ENCODE measurements around the gene ANKRD62. TPM values are rescaled to one million over a fixed set of nuclear protein-coding genes. Genes with fewer than 3 reads are reported as not detected.
"Not testable (repeated sequence)": the region's sequence is repeated elsewhere in the genome, so short reads cannot be mapped to it uniquely, and the experiment has no call there.

Gene ANKRD62
- total RNA-seq, 1 experiment from 2014 or later: not detected

GRCh38 chr18:12059334-12060181 is 34.1 kb upstream of the ANKRD62 start:
- Histone ChIP-seq H3K27me3 (ENCODE audit: control insufficient read depth, insufficient read depth, low read length) (no peaks in the 10 kb centered on the region), H3K36me3 (replicated peaks; ENCODE audit: control insufficient read depth, insufficient read depth, low read length) (no peaks in the 10 kb centered on the region), H3K4me3 (ENCODE audit: insufficient read depth, low read depth, low read length) (no peak overlapping the region)
- no peak for DNase-seq

DNA sequence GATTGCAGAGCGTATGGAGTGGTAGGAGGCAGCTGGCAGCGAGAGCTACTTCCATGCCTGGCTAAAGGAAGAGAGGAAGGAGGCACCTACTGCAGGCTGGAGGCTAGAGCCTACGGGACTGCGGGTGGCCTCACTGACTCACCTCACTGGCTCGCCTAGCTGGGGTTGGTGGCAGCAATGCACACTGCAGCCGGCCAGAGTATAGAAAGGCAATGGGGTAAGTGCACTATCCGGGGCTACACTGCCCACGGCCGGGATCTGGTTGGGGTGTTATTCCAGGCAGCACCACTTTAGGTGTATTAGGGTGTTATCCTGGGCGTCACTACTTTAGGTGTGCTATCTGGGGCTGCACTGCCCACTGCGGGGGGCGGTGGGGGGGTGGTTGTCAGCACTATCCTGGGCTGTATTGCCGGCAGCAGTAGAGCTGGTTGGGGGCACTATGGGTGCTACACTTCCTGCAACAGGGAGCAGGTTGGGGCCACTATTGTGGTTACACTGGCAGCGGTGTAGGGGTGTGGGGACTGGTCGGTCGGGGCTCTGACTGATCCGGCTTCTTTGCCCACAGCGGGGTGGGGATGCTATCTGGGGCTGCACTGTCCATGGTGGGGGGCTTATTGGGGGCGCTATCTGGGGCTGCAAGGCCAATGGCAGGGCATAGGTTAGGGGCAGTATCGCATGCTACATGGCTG is 33.3 kb upstream of the ANKRD62 start:
- Histone ChIP-seq H3K4me3 (ENCODE audit: insufficient read depth, low read depth, low read length) (no peak overlapping the region), H3K36me3 (replicated peaks; ENCODE audit: control insufficient read depth, insufficient read depth, low read length) (no peaks in the 10 kb centered on the region), H3K27me3 (ENCODE audit: control insufficient read depth, insufficient read depth, low read length) (no peaks in the 10 kb centered on the region)
- DNase-seq: peak; percentile 52

DNA sequence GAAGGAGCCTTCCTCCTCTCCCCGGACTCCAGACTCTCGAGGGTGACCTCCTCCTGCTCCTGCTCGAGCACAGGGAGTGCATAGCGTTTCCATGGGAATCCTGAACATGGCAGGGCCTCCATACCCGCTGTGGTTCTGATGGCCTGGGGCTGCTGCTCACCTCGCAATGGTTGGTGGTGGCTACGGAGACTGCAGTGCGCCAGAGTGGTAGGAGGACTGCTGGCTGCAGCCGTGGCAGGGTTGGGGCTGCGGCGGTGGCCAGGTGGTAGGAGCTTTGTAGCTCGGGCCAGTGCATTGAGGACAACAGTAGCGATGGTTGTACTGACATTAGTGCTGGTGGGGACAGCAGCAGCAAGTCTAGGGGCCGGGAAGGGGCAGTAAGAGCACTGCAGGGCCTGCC is 32.0 kb upstream of the ANKRD62 start:
- H3K36me3 ChIP-seq (replicated peaks; ENCODE audit: control insufficient read depth, insufficient read depth, low read length): no peaks in the 10 kb centered on the region
- no peak for DNase-seq

DNA sequence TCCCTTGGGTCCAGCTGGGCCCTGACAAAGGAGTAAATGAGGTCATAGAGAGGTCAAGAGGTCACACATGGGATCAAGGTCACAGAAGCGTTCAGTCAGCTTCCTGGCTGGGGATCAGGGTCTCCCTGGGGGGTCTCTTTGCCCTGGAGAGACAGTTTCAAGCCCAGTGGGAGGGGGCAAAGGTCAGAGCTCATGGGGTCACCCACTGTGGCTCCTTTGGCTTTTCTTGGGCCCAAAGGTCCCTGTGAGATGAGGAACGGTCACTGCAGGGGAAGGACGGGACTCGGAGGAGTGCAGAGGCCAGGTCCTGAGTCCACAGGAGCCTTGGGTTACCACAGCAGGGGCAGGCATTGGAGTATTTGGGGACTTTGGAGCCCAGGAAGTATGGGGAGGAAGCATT is 30.7 kb upstream of the ANKRD62 start:
- DNase-seq: no peak
- no peak overlapping the region for H3K4me3 ChIP-seq (ENCODE audit: insufficient read depth, low read depth, low read length)
- H3K27me3 ChIP-seq (ENCODE audit: control insufficient read depth, insufficient read depth, low read length): no peaks in the 10 kb centered on the region
- no peaks in the 10 kb centered on the region for H3K36me3 ChIP-seq (replicated peaks; ENCODE audit: control insufficient read depth, insufficient read depth, low read length)

More for the DNA sequence above, 32.0 kb upstream of the ANKRD62 start:
- Histone ChIP-seq H3K27me3 (ENCODE audit: control insufficient read depth, insufficient read depth, low read length) (no peaks in the 10 kb centered on the region), H3K4me3 (ENCODE audit: insufficient read depth, low read depth, low read length) (no peak overlapping the region)

- H3K4me3 ChIP-seq (ENCODE audit: insufficient read depth, low read depth, low read length): no peak overlapping the region
- H3K36me3 ChIP-seq (replicated peaks; ENCODE audit: control insufficient read depth, insufficient read depth, low read length): no peaks in the 10 kb centered on the region
- no peaks in the 10 kb centered on the region for H3K27me3 ChIP-seq (ENCODE audit: control insufficient read depth, insufficient read depth, low read length)
- DNase-seq: no peak
Observed at GRCh38 chr18:12064086-12064763, 29.4 kb upstream of the ANKRD62 start.

GRCh38 chr18:12065397-12065796 is 28.2 kb upstream of the ANKRD62 start:
- Histone ChIP-seq H3K4me3 (ENCODE audit: insufficient read depth, low read depth, low read length) (no peak overlapping the region), H3K27me3 (ENCODE audit: control insufficient read depth, insufficient read depth, low read length) (no peaks in the 10 kb centered on the region), H3K36me3 (replicated peaks; ENCODE audit: control insufficient read depth, insufficient read depth, low read length) (no peaks in the 10 kb centered on the region)
- no peak for DNase-seq

- no peaks in the 10 kb centered on the region for H3K27me3 ChIP-seq (ENCODE audit: control insufficient read depth, insufficient read depth, low read length)
- H3K4me3 ChIP-seq (ENCODE audit: insufficient read depth, low read depth, low read length): no peak overlapping the region
- peak; percentile 46 for DNase-seq
- no peaks in the 10 kb centered on the region for H3K36me3 ChIP-seq (replicated peaks; ENCODE audit: control insufficient read depth, insufficient read depth, low read length)
Observed at GRCh38 chr18:12066910-12067511, 26.6 kb upstream of the ANKRD62 start.

GRCh38 chr18:12067671-12068070 is 26.0 kb upstream of the ANKRD62 start:
- DNase-seq: no peak
- Histone ChIP-seq H3K36me3 (replicated peaks; ENCODE audit: control insufficient read depth, insufficient read depth, low read length) (no peaks in the 10 kb centered on the region), H3K27me3 (ENCODE audit: control insufficient read depth, insufficient read depth, low read length) (no peaks in the 10 kb centered on the region)

GRCh38 chr18:12068316-12068949 is 25.2 kb upstream of the ANKRD62 start:
- H3K36me3 ChIP-seq (replicated peaks; ENCODE audit: control insufficient read depth, insufficient read depth, low read length); H3K27me3 ChIP-seq (ENCODE audit: control insufficient read depth, insufficient read depth, low read length); DNase-seq; H3K4me3 ChIP-seq (ENCODE audit: insufficient read depth, low read depth, low read length): not testable (repeated sequence)

More at GRCh38 chr18:12067671-12068070, 26.0 kb upstream of the ANKRD62 start:
- no peak overlapping the region for H3K4me3 ChIP-seq (ENCODE audit: insufficient read depth, low read depth, low read length)

- Histone ChIP-seq H3K36me3 (replicated peaks; ENCODE audit: control insufficient read depth, insufficient read depth, low read length) (no peaks in the 10 kb centered on the region), H3K27me3 (ENCODE audit: control insufficient read depth, insufficient read depth, low read length) (no peaks in the 10 kb centered on the region), H3K4me3 (ENCODE audit: insufficient read depth, low read depth, low read length) (no peak overlapping the region)
- DNase-seq: no peak
Observed at GRCh38 chr18:12068950-12069320, 24.7 kb upstream of the ANKRD62 start.

- DNase-seq; H3K27me3 ChIP-seq (ENCODE audit: control insufficient read depth, insufficient read depth, low read length); H3K4me3 ChIP-seq (ENCODE audit: insufficient read depth, low read depth, low read length); H3K36me3 ChIP-seq (replicated peaks; ENCODE audit: control insufficient read depth, insufficient read depth, low read length): not testable (repeated sequence)
Observed at GRCh38 chr18:12071066-12071465, 22.6 kb upstream of the ANKRD62 start.

DNA sequence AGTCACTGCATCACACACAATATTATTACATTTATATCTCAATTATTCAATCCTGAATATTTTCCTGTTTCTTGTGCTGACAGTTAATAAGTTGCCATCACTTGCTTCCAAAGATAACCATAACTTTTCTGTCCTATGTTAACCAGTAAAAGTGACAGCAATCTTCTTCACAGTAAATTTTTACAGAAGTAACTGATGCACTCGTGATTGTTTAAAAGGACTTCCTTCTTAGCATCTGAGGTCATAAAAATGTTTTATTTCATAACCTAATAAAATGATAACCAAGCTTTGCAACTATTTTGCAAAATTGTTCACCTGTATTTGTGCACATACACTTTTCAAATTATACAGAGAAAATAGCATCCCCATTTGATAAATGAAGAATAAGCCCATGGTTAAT is 20.6 kb upstream of the ANKRD62 start:
- no peak overlapping the region for H3K4me3 ChIP-seq (ENCODE audit: insufficient read depth, low read depth, low read length)

DNA sequence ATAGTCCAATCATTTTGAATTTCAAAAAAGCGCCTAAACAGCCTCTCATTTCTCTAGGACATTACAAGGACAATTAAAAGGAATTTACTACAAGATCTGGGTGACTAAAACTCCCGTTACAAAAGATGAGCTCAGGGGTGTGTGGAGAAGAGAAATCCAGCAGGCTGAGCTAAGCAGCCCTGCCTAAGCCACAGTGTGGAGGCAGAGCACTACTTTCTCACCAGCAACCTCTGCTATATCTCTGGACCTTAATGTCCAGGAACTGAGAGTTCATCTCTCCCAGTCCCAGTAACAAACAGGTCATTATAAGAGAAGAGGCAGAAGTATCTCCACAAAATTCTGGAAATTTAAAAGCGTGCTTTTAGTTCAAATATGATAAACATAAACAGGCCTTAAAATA is 18.9 kb upstream of the ANKRD62 start:
- H3K4me3 ChIP-seq (ENCODE audit: insufficient read depth, low read depth, low read length): no peak overlapping the region
- peaks cover 3% of the 10 kb centered on the region; the same call in 1 of the 2 replicates for H3K27me3 ChIP-seq (ENCODE audit: control insufficient read depth, insufficient read depth, low read length)
- no peak for DNase-seq
- H3K36me3 ChIP-seq (replicated peaks; ENCODE audit: control insufficient read depth, insufficient read depth, low read length): no peaks in the 10 kb centered on the region

More for the DNA sequence above, 20.6 kb upstream of the ANKRD62 start:
- DNase-seq: no peak
- H3K27me3 ChIP-seq (ENCODE audit: control insufficient read depth, insufficient read depth, low read length): peaks cover 3% of the 10 kb centered on the region; the same call in 1 of the 2 replicates
- no peaks in the 10 kb centered on the region for H3K36me3 ChIP-seq (replicated peaks; ENCODE audit: control insufficient read depth, insufficient read depth, low read length)

Measured in H7 (cell line).